Ishikawa (cell line): ENCODE measurements around the gene CIT.

Source experiments
- CREB1 ChIP-seq: IDR thresholded peaks from 2 replicates; pipeline ENCODE4 v1.6.1; 2012; ENCODE audit warnings: low read depth
- EP300 ChIP-seq: IDR thresholded peaks from 2 replicates; pipeline ENCODE4 v1.6.1; 2012; ENCODE audit warnings: borderline replicate concordance
- YY1 ChIP-seq: IDR thresholded peaks from 2 replicates; pipeline ENCODE4 v1.6.1; 2012; ENCODE audit warnings: low read depth

DNA sequence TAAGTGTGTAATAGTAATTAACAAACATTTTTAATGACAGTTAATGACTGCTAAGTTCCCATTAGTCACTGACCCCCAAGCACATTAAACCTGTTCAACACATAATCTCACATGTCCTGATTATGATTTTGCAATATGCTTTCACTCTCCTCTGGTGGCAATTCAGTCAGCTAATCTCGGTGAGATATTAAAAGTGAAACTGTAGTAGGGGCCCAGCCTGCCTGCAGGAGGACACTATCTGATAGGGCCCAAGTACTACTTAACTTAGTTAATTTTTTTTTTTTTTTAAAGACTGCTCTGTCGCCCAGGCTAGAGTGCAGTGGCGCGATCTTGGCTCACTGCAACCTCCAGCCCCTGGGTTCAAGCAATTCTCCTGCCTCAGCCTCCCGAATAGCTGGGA, 48.8 kb downstream of the CIT start:
- TF ChIP-seq YY1: no peak
- no peak for TF ChIP-seq EP300
- no peak for TF ChIP-seq CREB1
